Small intestine (tissue), 7 donors: Measurements from ENCODE around the gene SLC25A43. TPM values are rescaled to one million over a fixed set of nuclear protein-coding genes. Genes with fewer than 3 reads are reported as not detected.
A peak's percentile ranks its signal among the peaks of the same experiment; 100 is the strongest.
"Not testable (repeated sequence)": the region's sequence is repeated elsewhere in the genome, so short reads cannot be mapped to it uniquely, and the experiment has no call there.

ENCODE experiments used
- DNase-seq, 2 donors: peaks; one replicate each; pipeline versions ENCODE4 v3.0.0 to v3.0.0-alpha.2; 2013
- FAIRE-seq: peaks from 2 replicates; lab custom pipeline; 2012; peaks lifted over from hg19 to GRCh38; lab: Jason Lieb, UNC
- H3K27ac ChIP-seq, 3 donors: one replicate each; pipeline ENCODE4 v1.5.1; 2013; ENCODE audit warnings: low read length in 2 of 3, mild to moderate bottlenecking in 2 of 3, control low read depth in 1 of 3, inconsistent platforms in 1 of 3, low read depth in 1 of 3, moderate library complexity in 1 of 3
- H3K27me3 ChIP-seq, 3 donors: one replicate each; pipeline ENCODE4 v1.6.1; 2013; ENCODE audit warnings: low read length in 3 of 3, inconsistent platforms in 1 of 3; ENCODE audit not compliant: control insufficient read depth in 3 of 3, insufficient read depth in 3 of 3
- H3K36me3 ChIP-seq, 3 donors: one replicate each; pipeline ENCODE4 v1.6.1; 2013; ENCODE audit warnings: low read length in 3 of 3, inconsistent platforms in 1 of 3, low read depth in 1 of 3, mild to moderate bottlenecking in 1 of 3, moderate library complexity in 1 of 3; ENCODE audit not compliant: control insufficient read depth in 3 of 3, insufficient read depth in 2 of 3
- H3K4me1 ChIP-seq, 3 donors: one replicate each; pipeline ENCODE4 v1.6.1; 2013; ENCODE audit warnings: low read length in 2 of 3, inconsistent platforms in 1 of 3, low read depth in 1 of 3, mild to moderate bottlenecking in 1 of 3, moderate library complexity in 1 of 3; ENCODE audit not compliant: control insufficient read depth in 3 of 3, insufficient read depth in 2 of 3
- H3K4me3 ChIP-seq, 3 donors: one replicate each; pipeline ENCODE4 v1.5.1; 2013; ENCODE audit warnings: low read length in 3 of 3, control low read depth in 1 of 3, inconsistent platforms in 1 of 3, low read depth in 1 of 3, mild to moderate bottlenecking in 1 of 3, moderate library complexity in 1 of 3
- H3K9me3 ChIP-seq, 2 donors: one replicate each; pipeline ENCODE4 v1.6.1; 2013; ENCODE audit warnings: low read depth in 1 of 2, low read length in 1 of 2; ENCODE audit not compliant: control insufficient read depth in 2 of 2, insufficient read depth in 1 of 2
- WGBS, 3 donors: extraction: QIAGEN DNeasy Blood & Tissue Kit; methylation state at CpG; one replicate each; pipeline ENCODE4 v1.1.7; 2013; 5-methylcytosine and 5-hydroxymethylcytosine counted together
- polyA plus RNA-seq, 4 donors: library from polyadenylated mRNA; stranded (reverse) in 3 of 4; unstranded in 1 of 4; fragments of 200-250 nt in 3 of 4; fragments of 120-200 nt in 1 of 4; gene quantifications; one replicate each; pipeline versions ENCODE4 v1.2.1 to v1.2.3, GENCODE V29; 2013
- donor health status: healthy with polysubstance abuse.
- donor health status: control.
- donor health status: control.
- donor health status: Bipolar disorder and iron deficiency.
- donor health status: healthy.

Gene SLC25A43
- polyA plus RNA-seq, 4 donors, result 10.4 to 24.4 (median 15.4) TPM

- no peak for FAIRE-seq
- DNase-seq, result no peak
Observed at GRCh38 chrX:119375561-119375960, 23.6 kb upstream of the SLC25A43 start.

GRCh38 chrX:119376312-119376711 lies 22.8 kb upstream of the SLC25A43 start:
- H3K36me3 ChIP-seq, result no peaks in the 10 kb centered on the region
- 67 to 78% (median 73%) methylated on average over 5 of the region's 5 CpGs for WGBS, 3 donors
- H3K9me3 ChIP-seq, result no peaks in the 10 kb centered on the region
- H3K27me3 ChIP-seq, result no peaks in the 10 kb centered on the region
- no peaks in the 10 kb centered on the region for H3K4me1 ChIP-seq
- no peak for DNase-seq
- no peak overlapping the region for H3K4me3 ChIP-seq
- FAIRE-seq, result no peak
- no peak overlapping the region for H3K27ac ChIP-seq

More at GRCh38 chrX:119375561-119375960, 23.6 kb upstream of the SLC25A43 start:
- Histone ChIP-seq H3K4me3 (no peak overlapping the region), H3K36me3 (no peaks in the 10 kb centered on the region), H3K4me1 (no peaks in the 10 kb centered on the region), H3K9me3 (no peaks in the 10 kb centered on the region), H3K27me3 (no peaks in the 10 kb centered on the region), H3K27ac (no peak overlapping the region)
- WGBS, 3 donors, result 60 to 86% (median 85%) methylated on average over 3 of the region's 3 CpGs

- 18 to 33% (median 29%) methylated on average over 1 of the region's 1 CpG for WGBS, 3 donors
Observed at GRCh38 chrX:119381349-119381944, 17.7 kb upstream of the SLC25A43 start.

GRCh38 chrX:119382606-119383005 lies 16.5 kb upstream of the SLC25A43 start:
- no peaks in the 10 kb centered on the region for H3K27me3 ChIP-seq
- FAIRE-seq, result no peak

More at GRCh38 chrX:119381349-119381944, 17.7 kb upstream of the SLC25A43 start:
- Histone ChIP-seq H3K36me3 (no peaks in the 10 kb centered on the region), H3K9me3 (no peaks in the 10 kb centered on the region), H3K27ac (no peak overlapping the region), H3K4me1 (no peaks in the 10 kb centered on the region), H3K4me3 (no peak overlapping the region), H3K27me3 (no peaks in the 10 kb centered on the region)
- no peak for DNase-seq
- FAIRE-seq, result no peak

GRCh38 chrX:119386685-119387084 lies 12.5 kb upstream of the SLC25A43 start:
- H3K36me3 ChIP-seq, H3K4me1 ChIP-seq, H3K27ac ChIP-seq, DNase-seq, H3K27me3 ChIP-seq, H3K9me3 ChIP-seq, H3K4me3 ChIP-seq, FAIRE-seq: not testable (repeated sequence)
- WGBS, 3 donors, result 53 to 91% (median 61%) methylated on average over 3 to 4 of the region's 4 CpGs

More at GRCh38 chrX:119382606-119383005, 16.5 kb upstream of the SLC25A43 start:
- H3K27ac ChIP-seq, result no peak overlapping the region
- H3K36me3 ChIP-seq, result no peaks in the 10 kb centered on the region
- H3K9me3 ChIP-seq, result no peaks in the 10 kb centered on the region
- DNase-seq, result no peak
- H3K4me1 ChIP-seq, result no peaks in the 10 kb centered on the region
- no peak overlapping the region for H3K4me3 ChIP-seq

- not testable (repeated sequence) for FAIRE-seq, H3K9me3 ChIP-seq, H3K27ac ChIP-seq, DNase-seq, H3K4me1 ChIP-seq, H3K36me3 ChIP-seq, H3K4me3 ChIP-seq, H3K27me3 ChIP-seq
- 92 to 96% (median 93%) methylated on average over 13 to 16 of the region's 20 CpGs for WGBS, 3 donors
Observed at GRCh38 chrX:119387426-119387825, 11.7 kb upstream of the SLC25A43 start.

GRCh38 chrX:119389214-119389613 lies 9.9 kb upstream of the SLC25A43 start:
- FAIRE-seq, result no peak

GRCh38 chrX:119389871-119390501 lies 9.2 kb upstream of the SLC25A43 start:
- H3K4me3 ChIP-seq, result no peak overlapping the region

More at GRCh38 chrX:119389214-119389613, 9.9 kb upstream of the SLC25A43 start:
- DNase-seq, result peak; percentile 54 to 85
- H3K4me1 ChIP-seq, result peaks cover 0 to 8% (median 0%) of the 10 kb centered on the region in 3 donors
- H3K27ac ChIP-seq, result peak overlapping the region in 2 of 3 donors; percentile 80
- no peaks in the 10 kb centered on the region for H3K9me3 ChIP-seq
- no peaks in the 10 kb centered on the region for H3K27me3 ChIP-seq
- WGBS, 3 donors, result 5 to 51% (median 47%) methylated on average over 4 of the region's 4 CpGs
- H3K36me3 ChIP-seq, result no peaks in the 10 kb centered on the region
- H3K4me3 ChIP-seq, result no peak overlapping the region

More at GRCh38 chrX:119389871-119390501, 9.2 kb upstream of the SLC25A43 start:
- H3K27ac ChIP-seq, result peak overlapping the region; percentile 62 to 80 (median 80)
- FAIRE-seq (no peak), DNase-seq (peak; percentile 43 to 53)
- 27 to 41% (median 27%) methylated on average over 7 of the region's 7 CpGs for WGBS, 3 donors
- H3K4me1 ChIP-seq, result peaks cover 0 to 8% (median 0%) of the 10 kb centered on the region in 3 donors
- H3K36me3 ChIP-seq, result no peaks in the 10 kb centered on the region
- no peaks in the 10 kb centered on the region for H3K27me3 ChIP-seq
- no peaks in the 10 kb centered on the region for H3K9me3 ChIP-seq
